K562 (cell line): ENCODE data around the gene TOMM22. TPM values are rescaled to one million over a fixed set of nuclear protein-coding genes. Genes with fewer than 3 reads are reported as not detected.

Source experiments
- BHLHE40 ChIP-seq: IDR thresholded peaks from 2 replicates; pipeline ENCODE4 v1.6.1; 2011; ENCODE audit warnings: low read length, improper control_type of control experiment
- CBFA2T3 ChIP-seq: fragments of 450-650 bp; IDR thresholded peaks from 2 replicates; pipeline ENCODE4 v1.6.1; 2017
- ETS1 ChIP-seq: conservative IDR thresholded peaks from 2 replicates; pipeline ENCODE4 v1.6.1; 2011; ENCODE audit warnings: low read depth, mild to moderate bottlenecking, low read length; ENCODE audit not compliant: control insufficient read depth
- GATAD2B ChIP-seq: fragments of 450-650 bp; IDR thresholded peaks from 2 replicates; pipeline ENCODE4 v1.6.1; 2017; ENCODE audit warnings: mild to moderate bottlenecking, borderline replicate concordance
- KDM4B ChIP-seq, 2 experiments: fragments of 450-650 bp in 1 of 2; sonication (generic) in 1 of 2; IDR thresholded peaks; 2 replicates each; pipeline ENCODE4 v1.6.1; 2016 to 2017; ENCODE audit warnings: borderline replicate concordance in 2 of 2, antibody characterized with exemption in 1 of 2, low read depth in 1 of 2, mild to moderate bottlenecking in 1 of 2
- MCM5 ChIP-seq: fragments of 450-650 bp; IDR thresholded peaks from 2 replicates; pipeline ENCODE4 v1.6.1; 2016; ENCODE audit warnings: low read depth
- REST ChIP-seq, 2 experiments: fragments of 450-650 bp; formaldehyde crosslinking in 1 of 2; IDR thresholded peaks; 2 replicates each; pipeline versions ENCODE4 v1.4.0 to v1.6.1; 2014 to 2020; ENCODE audit warnings: mild to moderate bottlenecking in 2 of 2, borderline replicate concordance in 1 of 2, low read depth in 1 of 2
- STAT5B ChIP-seq: fragments of 250-450 bp; sonication (Bioruptor Pico); IDR thresholded peaks from 2 replicates; pipeline ENCODE4 v1.8.0; 2021; ENCODE audit warnings: mild to moderate bottlenecking, inconsistent platforms
- TAL1 ChIP-seq: fragments of 450-650 bp; IDR thresholded peaks from 2 replicates; pipeline ENCODE4 v1.6.1; 2016; ENCODE audit warnings: mild to moderate bottlenecking
- USF1 ChIP-seq: sonication (generic); formaldehyde crosslinking; IDR thresholded peaks from 2 replicates; pipeline ENCODE4 v1.9.0; 2022; ENCODE audit warnings: mild to moderate bottlenecking, missing genetic modification reagents
- WHSC1 ChIP-seq: IDR thresholded peaks from one replicate; pipeline ENCODE4 v1.6.1; 2012; ENCODE audit warnings: low read length, control low read depth, inconsistent platforms
- ZBTB11 ChIP-seq, 3 experiments: fragments of 200-800 bp in 1 of 3; fragments of 250-450 bp in 1 of 3; fragments of 450-650 bp in 1 of 3; sonication (Bioruptor Pico) in 1 of 3; sonication (Bioruptor generic) in 1 of 3; formaldehyde crosslinking in 1 of 3; IDR thresholded peaks; 2 replicates each; pipeline versions ENCODE4 v1.6.1 to v1.8.0; 2016 to 2022; ENCODE audit warnings: mild to moderate bottlenecking in 2 of 3, missing genetic modification characterization in 2 of 3, missing compliant biosample characterization in 1 of 3, moderate library complexity in 1 of 3
- ZFX ChIP-seq: sonication (generic); formaldehyde crosslinking; IDR thresholded peaks from 2 replicates; pipeline ENCODE4 v1.8.0; 2022; ENCODE audit warnings: mild to moderate bottlenecking, missing genetic modification reagents, moderate library complexity
- ZNF589 ChIP-seq: fragments of 200-800 bp; sonication (Bioruptor generic); IDR thresholded peaks from 2 replicates; pipeline ENCODE4 v1.6.1; 2016; ENCODE audit warnings: low read depth, missing genetic modification characterization, missing compliant biosample characterization
- polyA plus RNA-seq, 8 experiments: library from polyadenylated mRNA; depleted of rRNA in 4 of 8; stranded (reverse) in 5 of 8; unstranded in 3 of 8; fragments of >200 nt; fragmentation: Nextera tagmentation in 2 of 8; fragmentation: Illumina TruSeq in 1 of 8; extraction: Ambion mirVana in 2 of 8; extraction: Trizol in 1 of 8; gene quantifications; 2 replicates each; pipeline versions ENCODE4 v1.2.1 to v1.2.3, GENCODE V29; 2011 to 2014; ENCODE audit warnings: inconsistent platforms in 1 of 8, missing spikeins in 1 of 8
- total RNA-seq, 7 experiments: library from RNA; depleted of rRNA in 6 of 7; stranded (reverse); fragments of >200 nt in 6 of 7; fragmentation: Illumina TruSeq in 2 of 7; extraction: Trizol in 2 of 7; gene quantifications; 2 replicates each; pipeline versions ENCODE4 v1.2.1 to v1.2.3, GENCODE V29; 2011 to 2021; ENCODE audit warnings: low replicate concordance in 1 of 7

Gene TOMM22
- total and polyA plus RNA-seq, 9 of the 15 experiments (the other 6 are each of a cell fraction or from before 2014, with no cell fraction given): 25.8 to 108 (median 73.8) TPM

GRCh38 chr22:38638728-38639127 lies 43.0 kb upstream of the TOMM22 start (continued):
- peak; percentile 68 for TF ChIP-seq REST (IDR thresholded peaks at IDR 0.05; ENCODE audit: borderline replicate concordance)
- no peak for TF ChIP-seq REST (CRISPR knock-in tag; IDR thresholded peaks at IDR 0.05; ENCODE audit: low read depth)
- 0 out of 6 replicates have a peak, but pooled peaks of 1 of the 3 experiments have one; percentile 41 for TF ChIP-seq ZBTB11 (CRISPR knock-in tag; IDR thresholded peaks at IDR 0.05)
- no peak for TF ChIP-seq GATAD2B
- TF ChIP-seq KDM4B (IDR thresholded peaks at IDR 0.05; ENCODE audit: borderline replicate concordance in 2 of 2, low read depth in 1 of 2): no peak
- TF ChIP-seq CBFA2T3: peak; percentile 77
- no peak for TF ChIP-seq WHSC1
- TF ChIP-seq TAL1: peak; percentile 34; the same call in 1 of the 2 replicates
- no peak for TF ChIP-seq MCM5
- no peak for TF ChIP-seq ZNF589 (CRISPR knock-in tag)
- TF ChIP-seq BHLHE40: no peak
- no peak for TF ChIP-seq STAT5B
- TF ChIP-seq ZFX: no peak
- TF ChIP-seq USF1 (CRISPR knock-in tag): no peak
- TF ChIP-seq ETS1: no peak
